Measurements from ENCODE around the gene MRPL58. TPM values are rescaled to one million over a fixed set of nuclear protein-coding genes. Genes with fewer than 3 reads are reported as not detected.
"Not testable (repeated sequence)": the region's sequence is repeated elsewhere in the genome, so short reads cannot be mapped to it uniquely, and the experiment has no call there.

MRPL58 gene
- polyA plus RNA-seq, 1 donor, result 24.1 TPM

DNA sequence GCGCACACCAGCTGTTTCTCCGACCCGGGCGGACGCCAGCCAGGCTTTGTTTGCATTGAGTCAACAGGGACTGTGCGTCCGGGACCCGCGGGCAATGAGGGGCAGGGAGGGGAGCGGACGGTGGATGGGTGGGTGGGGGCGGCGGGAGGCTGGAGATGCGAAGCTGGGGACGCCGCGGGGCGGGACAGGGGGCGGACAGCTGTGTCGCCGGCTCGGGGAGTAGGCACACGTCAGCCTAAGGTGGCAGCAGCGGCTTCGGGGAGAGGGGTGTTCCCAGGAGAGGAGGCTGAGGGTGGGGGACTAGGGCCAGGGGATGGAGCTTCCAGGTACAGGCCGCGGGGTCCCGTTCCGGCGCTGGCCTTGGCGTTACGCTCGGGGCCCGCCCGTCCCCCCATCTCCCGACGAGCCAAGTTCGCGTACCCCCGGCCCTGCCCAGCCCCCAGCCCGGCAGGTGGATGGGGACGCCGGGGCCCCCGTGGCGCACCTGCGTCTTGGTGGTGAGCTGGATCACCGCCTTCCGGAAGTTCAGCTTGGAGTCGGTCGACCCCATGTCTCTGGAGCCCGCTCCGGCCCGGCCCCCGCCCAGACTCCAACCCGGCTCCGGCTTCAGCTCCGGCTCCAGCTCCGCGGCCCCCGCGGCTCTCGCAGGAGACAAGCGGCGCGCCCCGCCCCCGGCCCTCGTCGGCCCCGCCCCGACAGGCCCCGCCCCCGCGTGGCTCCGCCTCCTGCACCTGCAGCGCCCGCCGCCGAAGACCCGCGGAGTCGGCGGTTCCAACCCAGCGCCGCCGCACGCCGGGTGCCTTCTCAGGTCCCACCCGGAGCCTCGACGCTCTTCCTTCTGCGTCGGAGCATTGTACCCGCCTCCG is 40.1 kb upstream of the MRPL58 start, which contains the start of gene HID1:
Gene HID1, minus strand, starts transcription at position 653 of the 866 bp plus-strand sequence. Its CDS starts 103 bp downstream, at position 550.
- DNase-seq, result peak in 1 of 2 donors; percentile 70
- Histone ChIP-seq H3K36me3 (ENCODE audit: control insufficient read depth, insufficient read depth, low read length) (no peaks in the 10 kb centered on the region), H3K27ac (ENCODE audit: low read length) (peak within 1 kb of the TSS; percentile 64), H3K27me3 (ENCODE audit: control insufficient read depth, insufficient read depth, low read length) (peaks cover 21% of the 10 kb centered on the region), H3K4me1 (ENCODE audit: control insufficient read depth, insufficient read depth, low read length) (peaks cover 31% of the 10 kb centered on the region), H3K4me3 (ENCODE audit: low read length) (peak within 1 kb of the TSS; percentile 71), H3K9me3 (ENCODE audit: control insufficient read depth, low read depth, low read length) (no peaks in the 10 kb centered on the region)
- no CpG with 5 or more reads among the region's 95 CpGs for WGBS (ENCODE audit: insufficient coverage, low lambda C conversion rate)

DNA sequence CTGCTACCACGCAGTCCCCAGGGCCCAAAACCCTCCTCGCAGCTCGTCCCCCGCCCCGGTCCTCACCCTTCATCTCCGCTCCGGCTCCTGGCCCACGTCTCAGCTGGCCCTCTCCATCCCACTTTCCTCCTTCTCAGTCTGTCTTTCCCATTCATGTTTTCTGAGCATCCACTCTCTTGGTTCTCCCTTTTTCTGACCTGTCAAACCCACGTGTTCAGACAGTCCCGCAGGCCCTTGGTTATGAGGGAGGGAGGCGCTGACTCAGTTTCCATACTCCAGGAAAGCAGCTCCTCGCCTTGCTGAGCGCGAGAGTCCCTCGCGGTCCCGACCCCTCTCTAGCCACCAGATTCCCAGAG is 39.5 kb upstream of the MRPL58 start:
- Histone ChIP-seq H3K4me3 (ENCODE audit: low read length) (peak overlapping the region; percentile 41), H3K27ac (ENCODE audit: low read length) (no peak overlapping the region), H3K27me3 (ENCODE audit: control insufficient read depth, insufficient read depth, low read length) (peaks cover 21% of the 10 kb centered on the region), H3K36me3 (ENCODE audit: control insufficient read depth, insufficient read depth, low read length) (no peaks in the 10 kb centered on the region), H3K9me3 (ENCODE audit: control insufficient read depth, low read depth, low read length) (no peaks in the 10 kb centered on the region), H3K4me1 (ENCODE audit: control insufficient read depth, insufficient read depth, low read length) (peaks cover 31% of the 10 kb centered on the region)
- no CpG with 5 or more reads among the region's 17 CpGs for WGBS (ENCODE audit: insufficient coverage, low lambda C conversion rate)
- no peak for DNase-seq

DNA sequence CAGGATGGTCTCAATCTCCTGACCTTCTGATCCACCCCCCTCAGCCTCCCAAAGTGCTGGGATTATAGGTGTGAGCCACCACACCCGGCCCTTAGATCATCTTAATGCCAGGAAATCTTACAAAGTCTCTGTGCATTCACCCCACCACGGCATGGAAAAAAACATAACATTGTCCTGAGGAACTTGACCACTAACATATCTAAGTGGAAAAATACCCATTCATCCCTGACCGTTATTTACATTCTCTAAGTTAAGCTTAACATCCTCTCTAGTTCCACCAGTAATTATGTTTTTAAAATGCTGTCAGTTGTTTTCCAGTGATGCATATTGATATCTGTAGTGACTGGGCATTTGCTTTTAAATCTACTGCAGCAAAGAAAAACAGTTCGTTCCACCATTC is 36.5 kb upstream of the MRPL58 start:
- 89% methylated on average over 3 of the region's 4 CpGs for whole genome bisulfite sequencing (ENCODE audit: insufficient coverage, low lambda C conversion rate)

GRCh38 chr17:74977802-74978201 is 34.7 kb upstream of the MRPL58 start:
- H3K27me3 ChIP-seq (ENCODE audit: control insufficient read depth, insufficient read depth, low read length), result peaks cover 6% of the 10 kb centered on the region
- WGBS (ENCODE audit: insufficient coverage, low lambda C conversion rate), result no CpG with 5 or more reads among the region's 3 CpGs

More for the DNA sequence above, 36.5 kb upstream of the MRPL58 start:
- Histone ChIP-seq H3K27me3 (ENCODE audit: control insufficient read depth, insufficient read depth, low read length) (peaks cover 21% of the 10 kb centered on the region), H3K36me3 (ENCODE audit: control insufficient read depth, insufficient read depth, low read length) (no peaks in the 10 kb centered on the region), H3K4me3 (ENCODE audit: low read length) (no peak overlapping the region), H3K9me3 (ENCODE audit: control insufficient read depth, low read depth, low read length) (no peaks in the 10 kb centered on the region), H3K27ac (ENCODE audit: low read length) (no peak overlapping the region), H3K4me1 (ENCODE audit: control insufficient read depth, insufficient read depth, low read length) (peaks cover 19% of the 10 kb centered on the region)
- no peak for DNase-seq

GRCh38 chr17:74978240-74978639 is 34.2 kb upstream of the MRPL58 start:
- peaks cover 3% of the 10 kb centered on the region for H3K27me3 ChIP-seq (ENCODE audit: control insufficient read depth, insufficient read depth, low read length)
- H3K36me3 ChIP-seq (ENCODE audit: control insufficient read depth, insufficient read depth, low read length), result no peaks in the 10 kb centered on the region
- H3K9me3 ChIP-seq (ENCODE audit: control insufficient read depth, low read depth, low read length), result no peaks in the 10 kb centered on the region
- H3K4me1 ChIP-seq (ENCODE audit: control insufficient read depth, insufficient read depth, low read length), result peaks cover 13% of the 10 kb centered on the region
- H3K4me3 ChIP-seq (ENCODE audit: low read length), result no peak overlapping the region
- no peak overlapping the region for H3K27ac ChIP-seq (ENCODE audit: low read length)
- WGBS (ENCODE audit: insufficient coverage, low lambda C conversion rate), result no CpG with 5 or more reads among the region's 3 CpGs
- DNase-seq, result no peak

More at GRCh38 chr17:74977802-74978201, 34.7 kb upstream of the MRPL58 start:
- H3K4me1 ChIP-seq (ENCODE audit: control insufficient read depth, insufficient read depth, low read length), result peaks cover 17% of the 10 kb centered on the region
- H3K27ac ChIP-seq (ENCODE audit: low read length), result no peak overlapping the region
- H3K36me3 ChIP-seq (ENCODE audit: control insufficient read depth, insufficient read depth, low read length), result no peaks in the 10 kb centered on the region
- no peaks in the 10 kb centered on the region for H3K9me3 ChIP-seq (ENCODE audit: control insufficient read depth, low read depth, low read length)
- H3K4me3 ChIP-seq (ENCODE audit: low read length), result no peak overlapping the region
- no peak for DNase-seq

- no peak for DNase-seq
- H3K4me1 ChIP-seq (ENCODE audit: control insufficient read depth, insufficient read depth, low read length), result peaks cover 13% of the 10 kb centered on the region
- no peak overlapping the region for H3K4me3 ChIP-seq (ENCODE audit: low read length)
- H3K27me3 ChIP-seq (ENCODE audit: control insufficient read depth, insufficient read depth, low read length), result peaks cover under 1% of the 10 kb centered on the region
- H3K9me3 ChIP-seq (ENCODE audit: control insufficient read depth, low read depth, low read length), result no peaks in the 10 kb centered on the region
- WGBS (ENCODE audit: insufficient coverage, low lambda C conversion rate), result no CpG with 5 or more reads among the region's 17 CpGs
- no peaks in the 10 kb centered on the region for H3K36me3 ChIP-seq (ENCODE audit: control insufficient read depth, insufficient read depth, low read length)
- no peak overlapping the region for H3K27ac ChIP-seq (ENCODE audit: low read length)
These were observed 32.9 kb upstream of the MRPL58 start for GRCh38 chr17:74979408-74980146.

- no CpG with 5 or more reads among the region's 16 CpGs for WGBS (ENCODE audit: insufficient coverage, low lambda C conversion rate)
- H3K27ac ChIP-seq (ENCODE audit: low read length), result peak overlapping the region; percentile 72
- DNase-seq, result no peak
- H3K4me3 ChIP-seq (ENCODE audit: low read length), result peak overlapping the region; percentile 61
- no peaks in the 10 kb centered on the region for H3K27me3 ChIP-seq (ENCODE audit: control insufficient read depth, insufficient read depth, low read length)
- no peaks in the 10 kb centered on the region for H3K36me3 ChIP-seq (ENCODE audit: control insufficient read depth, insufficient read depth, low read length)
- no peaks in the 10 kb centered on the region for H3K9me3 ChIP-seq (ENCODE audit: control insufficient read depth, low read depth, low read length)
- peaks cover 9% of the 10 kb centered on the region for H3K4me1 ChIP-seq (ENCODE audit: control insufficient read depth, insufficient read depth, low read length)
These were observed 31.0 kb upstream of the MRPL58 start for GRCh38 chr17:74981318-74981978.

DNA sequence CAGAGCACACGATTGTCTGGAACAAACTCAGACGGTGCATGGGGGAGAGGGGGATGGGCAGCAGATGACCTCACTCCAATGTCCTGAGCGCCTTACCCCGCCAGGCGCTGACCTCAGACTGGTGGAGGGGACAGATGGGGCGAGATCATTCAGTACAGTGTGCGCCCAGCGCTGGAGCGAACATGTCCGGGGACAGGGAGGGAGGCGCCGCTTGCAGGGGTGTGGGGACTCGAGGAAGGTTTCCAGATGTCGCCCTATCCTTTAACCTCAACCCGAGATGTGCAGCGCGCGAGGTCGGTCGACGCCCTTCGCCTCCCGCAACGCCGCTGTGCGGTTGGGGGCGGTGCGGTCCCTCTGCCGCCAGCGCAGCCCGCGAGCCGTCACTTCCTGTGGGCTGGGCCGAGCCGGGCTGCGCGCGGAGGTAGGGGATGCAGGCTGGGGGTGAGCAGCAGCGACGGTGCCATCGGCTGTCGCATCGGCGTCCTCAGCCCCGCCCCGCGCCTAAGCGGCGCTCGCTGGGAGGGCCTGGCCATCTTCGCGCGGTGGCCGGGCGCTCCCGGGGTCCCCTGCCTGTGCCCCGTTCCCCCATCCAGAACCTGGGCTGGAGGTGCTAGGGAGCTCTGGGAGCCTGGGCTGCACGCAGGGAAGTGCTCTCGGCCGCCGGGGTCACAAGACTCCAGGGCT is 30.3 kb upstream of the MRPL58 start:
- no CpG with 5 or more reads among the region's 61 CpGs for WGBS (ENCODE audit: insufficient coverage, low lambda C conversion rate)

DNA sequence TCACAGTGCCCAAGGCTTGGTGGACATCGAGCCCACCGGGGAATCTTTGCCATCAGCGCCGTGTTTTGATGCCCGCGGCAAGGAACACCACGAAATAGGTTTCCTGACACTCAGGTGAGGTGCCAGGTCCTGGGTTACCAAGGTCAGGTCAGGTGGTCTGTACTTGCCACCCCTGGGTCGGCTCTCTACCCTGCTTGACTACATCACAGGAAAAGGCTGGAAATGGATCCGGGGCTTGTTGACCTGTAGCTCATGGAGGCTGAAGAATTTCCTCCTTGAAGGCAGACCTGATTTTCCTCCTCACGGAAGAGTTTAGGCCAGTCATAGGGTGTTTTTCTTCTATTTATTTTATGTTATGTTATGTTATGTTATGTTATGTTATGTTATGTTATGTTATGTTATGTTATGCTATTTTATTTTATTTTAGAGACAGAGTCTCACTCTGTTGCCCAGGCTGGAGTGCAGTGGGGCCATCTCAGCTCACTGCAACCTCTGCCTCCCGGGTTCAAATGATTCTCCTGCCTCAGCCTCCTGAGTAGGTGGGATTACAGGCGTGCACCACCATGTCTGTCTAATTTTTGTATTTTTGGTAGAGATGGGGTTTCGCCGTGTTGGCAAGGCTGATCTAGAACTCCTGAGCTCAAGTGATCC is 29.7 kb upstream of the MRPL58 start:
- not testable (repeated sequence) for H3K27me3 ChIP-seq (ENCODE audit: control insufficient read depth, insufficient read depth, low read length); H3K9me3 ChIP-seq (ENCODE audit: control insufficient read depth, low read depth, low read length); H3K4me1 ChIP-seq (ENCODE audit: control insufficient read depth, insufficient read depth, low read length); DNase-seq; H3K36me3 ChIP-seq (ENCODE audit: control insufficient read depth, insufficient read depth, low read length)
- H3K4me3 ChIP-seq (ENCODE audit: low read length), result peak overlapping the region; percentile 61
- H3K27ac ChIP-seq (ENCODE audit: low read length), result peak overlapping the region; percentile 72
- WGBS (ENCODE audit: insufficient coverage, low lambda C conversion rate), result no CpG with 5 or more reads among the region's 14 CpGs

More for the DNA sequence above, 30.3 kb upstream of the MRPL58 start:
- peak overlapping the region; percentile 72 for H3K27ac ChIP-seq (ENCODE audit: low read length)
- no peaks in the 10 kb centered on the region for H3K27me3 ChIP-seq (ENCODE audit: control insufficient read depth, insufficient read depth, low read length)
- H3K4me1 ChIP-seq (ENCODE audit: control insufficient read depth, insufficient read depth, low read length), result peaks cover 9% of the 10 kb centered on the region
- DNase-seq, result peak; percentile 76 to 87
- no peaks in the 10 kb centered on the region for H3K9me3 ChIP-seq (ENCODE audit: control insufficient read depth, low read depth, low read length)
- peak overlapping the region; percentile 61 for H3K4me3 ChIP-seq (ENCODE audit: low read length)
- H3K36me3 ChIP-seq (ENCODE audit: control insufficient read depth, insufficient read depth, low read length), result no peaks in the 10 kb centered on the region
